OCI-LY1 (cell line): ENCODE data around the gene AGTRAP.

Experiments used
- H2AFZ ChIP-seq: fragments of 200-600 bp; sonication (generic), shearing (Covaris generic); 2 replicates; pipeline ENCODE4 v1.6.0; 2014; ENCODE audit warnings: antibody characterized with exemption, mild to moderate bottlenecking, low read length
- H3F3A ChIP-seq: fragments of 200-600 bp; sonication (generic), shearing (Covaris generic); 2 replicates; pipeline ENCODE4 v1.6.0; 2014; ENCODE audit warnings: mild to moderate bottlenecking, antibody characterized with exemption, low read length, moderate library complexity; ENCODE audit not compliant: insufficient read depth
- H3K27ac ChIP-seq: fragments of 200-600 bp; sonication (generic); 2 replicates; pipeline ENCODE4 v1.5.1; 2014; ENCODE audit warnings: low read length, mixed run types, mild to moderate bottlenecking, low read depth; ENCODE audit not compliant: poor library complexity, severe bottlenecking
- H3K27me3 ChIP-seq: fragments of 200-600 bp; sonication (generic); 2 replicates; pipeline ENCODE4 v1.6.0; 2014; ENCODE audit warnings: antibody characterized with exemption, mild to moderate bottlenecking, low read length, moderate library complexity; ENCODE audit not compliant: insufficient read depth
- H3K36me3 ChIP-seq: fragments of 200-600 bp; sonication (generic); 2 replicates; pipeline ENCODE4 v1.6.1; 2014; ENCODE audit warnings: mild to moderate bottlenecking, antibody characterized with exemption, low read length, moderate library complexity, mixed read lengths; ENCODE audit not compliant: insufficient read depth
- H3K4me1 ChIP-seq: fragments of 200-600 bp; sonication (generic); 2 replicates; pipeline ENCODE4 v1.5.1; 2014; ENCODE audit warnings: mild to moderate bottlenecking, low read length, moderate library complexity; ENCODE audit not compliant: insufficient read depth, severe bottlenecking
- H3K4me2 ChIP-seq: fragments of 200-600 bp; sonication (generic), shearing (Covaris generic); 2 replicates; pipeline ENCODE4 v1.6.1; 2014; ENCODE audit warnings: low read length
- H3K4me3 ChIP-seq: fragments of 200-600 bp; sonication (generic); 2 replicates; pipeline ENCODE4 v1.5.1; 2014; ENCODE audit warnings: low read length, low read depth, mild to moderate bottlenecking, mixed read lengths; ENCODE audit not compliant: poor library complexity, severe bottlenecking
- H3K79me2 ChIP-seq: fragments of 200-600 bp; shearing (Covaris generic); 2 replicates; pipeline ENCODE4 v1.6.1; 2016; ENCODE audit warnings: mixed run types, low read length, mixed read lengths; ENCODE audit not compliant: insufficient read depth
- H3K9ac ChIP-seq: fragments of 200-600 bp; sonication (generic), shearing (Covaris generic); 2 replicates; pipeline ENCODE4 v1.6.1; 2014; ENCODE audit warnings: mild to moderate bottlenecking, low read length, mixed read lengths
- H3K9me2 ChIP-seq: fragments of 200-600 bp; sonication (generic), shearing (Covaris generic); 2 replicates; pipeline ENCODE4 v1.6.1; 2014; ENCODE audit warnings: low read depth, mild to moderate bottlenecking, low read length, mixed read lengths
- H3K9me3 ChIP-seq: fragments of 200-600 bp; shearing (Covaris generic); 2 replicates; pipeline ENCODE4 v1.6.1; 2014; ENCODE audit warnings: low read length, mixed read lengths
- H4K20me1 ChIP-seq: fragments of 200-600 bp; sonication (generic), shearing (Covaris generic); 2 replicates; pipeline ENCODE4 v1.6.0; 2016; ENCODE audit warnings: mild to moderate bottlenecking, low read length; ENCODE audit not compliant: insufficient read depth
- CTCF ChIP-seq: fragments of 200-600 bp; sonication (generic), shearing (Covaris generic); IDR thresholded peaks from 2 replicates; pipeline ENCODE4 v1.5.1; 2017; ENCODE audit warnings: mild to moderate bottlenecking, antibody characterized with exemption, low read length, moderate library complexity, mixed read lengths
- EZH2 ChIP-seq: fragments of 200-600 bp; sonication (generic), shearing (Covaris generic); IDR thresholded peaks from 2 replicates; pipeline ENCODE4 v1.8.0; 2017; ENCODE audit warnings: borderline replicate concordance, mixed run types, mild to moderate bottlenecking, antibody characterized with exemption, low read length, moderate library complexity, mixed read lengths

AGTRAP gene

GRCh38 chr1:11774753-11775152 lies 38.8 kb downstream of the AGTRAP start:
- Histone ChIP-seq H3K4me2 (no peak overlapping the region), H3K4me1 (peaks cover 5% of the 10 kb centered on the region), H3K9ac (no peak overlapping the region), H3K9me3 (no peaks in the 10 kb centered on the region), H3K4me3 (no peak overlapping the region), H2AFZ (no peak overlapping the region), H3K27ac (no peak overlapping the region), H3K27me3 (no peaks in the 10 kb centered on the region), H3F3A (no peaks in the 10 kb centered on the region), H3K9me2 (no peaks in the 10 kb centered on the region), H4K20me1 (no peaks in the 10 kb centered on the region), H3K36me3 (no peaks in the 10 kb centered on the region), H3K79me2 (no peaks in the 10 kb centered on the region)
- no peak for TF ChIP-seq EZH2
- no peak for TF ChIP-seq CTCF

GRCh38 chr1:11777658-11778322 lies 41.9 kb downstream of the AGTRAP start:
- Histone ChIP-seq H3K79me2 (no peaks in the 10 kb centered on the region), H3K4me1 (no peaks in the 10 kb centered on the region), H3F3A (no peaks in the 10 kb centered on the region), H4K20me1 (no peaks in the 10 kb centered on the region), H3K36me3 (no peaks in the 10 kb centered on the region), H3K9me3 (no peaks in the 10 kb centered on the region), H3K9ac (no peak overlapping the region), H3K4me2 (no peak overlapping the region), H3K27ac (no peak overlapping the region), H2AFZ (no peak overlapping the region), H3K4me3 (no peak overlapping the region), H3K27me3 (no peaks in the 10 kb centered on the region), H3K9me2 (no peaks in the 10 kb centered on the region)
- TF ChIP-seq CTCF (no peak), EZH2 (no peak)

- Histone ChIP-seq H3K4me1 (peaks cover under 1% of the 10 kb centered on the region), H3K79me2 (no peaks in the 10 kb centered on the region), H4K20me1 (no peaks in the 10 kb centered on the region), H3K9me3 (no peaks in the 10 kb centered on the region), H3K4me2 (no peak overlapping the region), H3F3A (no peaks in the 10 kb centered on the region), H3K27me3 (no peaks in the 10 kb centered on the region), H3K27ac (no peak overlapping the region), H3K9ac (no peak overlapping the region), H3K36me3 (no peaks in the 10 kb centered on the region), H3K9me2 (no peaks in the 10 kb centered on the region), H3K4me3 (no peak overlapping the region), H2AFZ (no peak overlapping the region)
- no peak for TF ChIP-seq EZH2
- TF ChIP-seq CTCF: no peak
Observed at GRCh38 chr1:11778336-11778735, 42.4 kb downstream of the AGTRAP start.
